H9 (cell line): ENCODE measurements around the gene ATP1A2. TPM values are rescaled to one million over a fixed set of nuclear protein-coding genes. Genes with fewer than 3 reads are reported as not detected.

Source experiments
- DNase-seq: peaks from one replicate; pipeline ENCODE4 v3.0.0-alpha.2; 2017
- H2AFZ ChIP-seq: one replicate; pipeline ENCODE4 v1.6.1; 2013; ENCODE audit warnings: mild to moderate bottlenecking, low read length, control low read depth, moderate library complexity
- H2AK5ac ChIP-seq: 2 replicates; pipeline ENCODE4 v1.6.1; 2013; ENCODE audit warnings: low read length, control low read depth, mixed read lengths; ENCODE audit not compliant: insufficient read length
- H2BK120ac ChIP-seq: one replicate; pipeline ENCODE4 v1.6.1; 2013; ENCODE audit warnings: low read depth, mild to moderate bottlenecking, low read length, control low read depth, inconsistent platforms; ENCODE audit not compliant: poor library complexity, severe bottlenecking
- H2BK12ac ChIP-seq: 2 replicates; pipeline ENCODE4 v1.6.1; 2013; ENCODE audit warnings: low read length, control low read depth, mixed read lengths, low read depth; ENCODE audit not compliant: insufficient read length
- H2BK15ac ChIP-seq: 2 replicates; pipeline ENCODE4 v1.6.1; 2013; ENCODE audit warnings: low read depth, low read length, control low read depth
- H2BK20ac ChIP-seq: one replicate; pipeline ENCODE4 v1.6.1; 2013; ENCODE audit warnings: low read depth, mild to moderate bottlenecking, low read length, control low read depth, inconsistent platforms; ENCODE audit not compliant: poor library complexity, severe bottlenecking
- H2BK5ac ChIP-seq: 2 replicates; pipeline ENCODE4 v1.6.1; 2013; ENCODE audit warnings: low read length, control low read depth, mixed read lengths; ENCODE audit not compliant: insufficient read length
- H3K14ac ChIP-seq: 2 replicates; pipeline ENCODE4 v1.6.1; 2013; ENCODE audit warnings: low read length, control low read depth; ENCODE audit not compliant: insufficient read depth
- H3K18ac ChIP-seq: 2 replicates; pipeline ENCODE4 v1.6.1; 2013; ENCODE audit warnings: low read depth, mild to moderate bottlenecking, mixed read lengths, low read length, control low read depth; ENCODE audit not compliant: insufficient read length
- H3K23ac ChIP-seq: 2 replicates; pipeline ENCODE4 v1.6.1; 2013; ENCODE audit warnings: low read length, control low read depth, mixed read lengths, low read depth; ENCODE audit not compliant: insufficient read length
- H3K23me2 ChIP-seq: 2 replicates; pipeline ENCODE4 v1.6.1; 2013; ENCODE audit warnings: low read depth, mild to moderate bottlenecking, mixed read lengths, low read length, control low read depth; ENCODE audit not compliant: insufficient read length, poor library complexity, severe bottlenecking
- H3K27ac ChIP-seq: 2 replicates; pipeline ENCODE4 v1.5.1; 2013; ENCODE audit warnings: low read length, control low read depth, mixed read lengths, low read depth; ENCODE audit not compliant: insufficient read length
- H3K27me3 ChIP-seq: 2 replicates; pipeline ENCODE4 v1.6.1; 2013; ENCODE audit warnings: low read length, control low read depth, inconsistent platforms; ENCODE audit not compliant: insufficient read depth
- H3K4ac ChIP-seq: 2 replicates; pipeline ENCODE4 v1.6.1; 2013; ENCODE audit warnings: low read depth, mild to moderate bottlenecking, control low read depth, inconsistent platforms, low read length, moderate library complexity
- H3K4me1 ChIP-seq: 2 replicates; pipeline ENCODE4 v1.6.1; 2013; ENCODE audit warnings: low read length, control low read depth, inconsistent platforms; ENCODE audit not compliant: insufficient read depth
- H3K4me2 ChIP-seq: 2 replicates; pipeline ENCODE4 v1.6.1; 2013; ENCODE audit warnings: low read length, control low read depth, mixed read lengths; ENCODE audit not compliant: insufficient read length, insufficient read depth
- H3K56ac ChIP-seq: 2 replicates; pipeline ENCODE4 v1.6.1; 2013; ENCODE audit warnings: low read depth, mild to moderate bottlenecking, mixed read lengths, low read length, control low read depth; ENCODE audit not compliant: insufficient read length
- H3K79me1 ChIP-seq: 2 replicates; pipeline ENCODE4 v1.6.1; 2013; ENCODE audit warnings: low read depth, mild to moderate bottlenecking, moderate library complexity, low read length, control low read depth, inconsistent platforms; ENCODE audit not compliant: insufficient read depth, poor library complexity, severe bottlenecking
- H3K79me2 ChIP-seq: 2 replicates; pipeline ENCODE4 v1.6.1; 2013; ENCODE audit warnings: low read length, control low read depth, inconsistent platforms; ENCODE audit not compliant: insufficient read depth
- H3K9ac ChIP-seq: 2 replicates; pipeline ENCODE4 v1.6.1; 2013; ENCODE audit warnings: low read length, control low read depth, mixed read lengths; ENCODE audit not compliant: insufficient read length; ENCODE audit errors: extremely low read depth
- H3K9me3 ChIP-seq: one replicate; pipeline ENCODE4 v1.6.1; 2013; ENCODE audit warnings: low read depth, low read length, inconsistent platforms; ENCODE audit not compliant: control insufficient read depth
- H3T11ph ChIP-seq: one replicate; pipeline ENCODE4 v1.6.1; 2013; ENCODE audit warnings: mild to moderate bottlenecking, low read length, control low read depth, inconsistent platforms
- H4K20me1 ChIP-seq: one replicate; pipeline ENCODE4 v1.6.1; 2013; ENCODE audit not compliant: control insufficient read depth, insufficient read length, insufficient read depth
- H4K5ac ChIP-seq: 2 replicates; pipeline ENCODE4 v1.6.1; 2013; ENCODE audit warnings: low read depth, mild to moderate bottlenecking, mixed read lengths, low read length, control low read depth; ENCODE audit not compliant: insufficient read length
- H4K8ac ChIP-seq: replicated peaks from 2 replicates; pipeline ENCODE4 v1.6.1; 2013; ENCODE audit warnings: low read length, control low read depth, mixed read lengths, low read depth; ENCODE audit not compliant: insufficient read length
- H4K91ac ChIP-seq: 2 replicates; pipeline ENCODE4 v1.6.1; 2013; ENCODE audit warnings: low read depth, mild to moderate bottlenecking, moderate library complexity, mixed read lengths, low read length, control low read depth; ENCODE audit not compliant: insufficient read length
- H3K27ac Mint-ChIP-seq, 3 experiments: 2 replicates in 2 of 3; 3 replicates in 1 of 3; pipeline ENCODE4 v1.8.0; 2020 to 2021; ENCODE audit warnings: mixed read lengths in 3 of 3, mild to moderate bottlenecking in 1 of 3, moderate library complexity in 1 of 3
- H3K27me3 Mint-ChIP-seq: 2 replicates; pipeline ENCODE4 v1.8.0; 2021; ENCODE audit warnings: low read depth, mild to moderate bottlenecking, moderate library complexity, mixed read lengths
- H3K36me3 Mint-ChIP-seq, 3 experiments: 2 replicates in 2 of 3; 3 replicates in 1 of 3; pipeline ENCODE4 v1.8.0; 2020 to 2021; ENCODE audit warnings: low read depth in 3 of 3, mixed read lengths in 3 of 3; ENCODE audit not compliant: insufficient read depth in 1 of 3
- H3K4me1 Mint-ChIP-seq, 2 experiments: 2 replicates each; pipeline ENCODE4 v1.8.0; 2020; ENCODE audit warnings: mixed read lengths in 2 of 2
- H3K4me3 Mint-ChIP-seq, 2 experiments: 2 replicates in 1 of 2; 3 replicates in 1 of 2; pipeline ENCODE4 v1.8.0; 2020 to 2021; ENCODE audit warnings: mild to moderate bottlenecking in 2 of 2, mixed read lengths in 2 of 2, moderate library complexity in 1 of 2
- H3K9me3 Mint-ChIP-seq, 2 experiments: 2 replicates in 1 of 2; 3 replicates in 1 of 2; pipeline ENCODE4 v1.8.0; 2020; ENCODE audit warnings: mild to moderate bottlenecking in 2 of 2, mixed read lengths in 2 of 2, moderate library complexity in 1 of 2
- CTCF ChIP-seq: fragments of 200-600 bp; sonication (generic); conservative IDR thresholded peaks from 3 replicates; pipeline ENCODE4 v1.8.0; 2021; ENCODE audit warnings: antibody characterized with exemption, mild to moderate bottlenecking
- WGBS: extraction: QIAGEN DNeasy Blood & Tissue Kit; methylation state at CpG from one replicate; pipeline ENCODE4 v1.1.7; 2013; ENCODE audit warnings: missing lambda C conversion rate, low lambda C conversion rate, mixed read lengths; ENCODE audit not compliant: insufficient read length; ENCODE audit errors: extremely low coverage; 5-methylcytosine and 5-hydroxymethylcytosine counted together
- total RNA-seq: library from RNA; stranded (reverse); gene quantifications from 2 replicates; pipeline ENCODE4 v1.2.1, GENCODE V29; 2021

ATP1A2 gene
- total RNA-seq, 1 experiment from 2014 or later: 3.0 TPM

- Mint-ChIP-seq H3K4me1 (peaks cover 47 to 59% of the 10 kb centered on the region in 2 experiments), H3K9me3 (no peaks in the 10 kb centered on the region; a peak in 1 of 5 replicates), H3K36me3 (no peaks in the 10 kb centered on the region; a peak in 1 of 7 replicates), H3K27me3 (peaks cover 5% of the 10 kb centered on the region), H3K4me3 (peak overlapping the region in 1 of 2 experiments; percentile 52; a peak in 2 of 5 replicates), H3K27ac (peak overlapping the region; percentile 71 to 94 (median 87))
- Histone ChIP-seq H3K4ac (peak overlapping the region; percentile 57; the same call in 1 of the 2 replicates), H4K20me1 (no peaks in the 10 kb centered on the region), H2BK120ac (peak overlapping the region; percentile 39), H3K9ac (no peak overlapping the region), H3K56ac (no peak overlapping the region), H2BK15ac (no peak overlapping the region), H3K4me2 (no peak overlapping the region), H3K23ac (no peak overlapping the region), H3K4me1 (peaks cover 8% of the 10 kb centered on the region; the same call in 1 of the 2 replicates), H3T11ph (no peak overlapping the region), H2AFZ (peak overlapping the region; percentile 1), H3K14ac (no peak overlapping the region), H4K8ac (no peak overlapping the region), H2BK12ac (no peak overlapping the region), H2AK5ac (no peak overlapping the region), H3K27ac (no peak overlapping the region), H3K18ac (peak overlapping the region; percentile 49), H3K9me3 (no peaks in the 10 kb centered on the region), H3K79me1 (no peaks in the 10 kb centered on the region), H4K91ac (no peak overlapping the region), H3K23me2 (no peaks in the 10 kb centered on the region), H3K79me2 (no peaks in the 10 kb centered on the region), H4K5ac (peak overlapping the region; percentile 10), H3K27me3 (no peaks in the 10 kb centered on the region), H2BK20ac (no peak overlapping the region), H2BK5ac (no peak overlapping the region)
- no CpG with 5 or more reads among the region's 6 CpGs for WGBS
- peak; percentile 75 for TF ChIP-seq CTCF
- DNase-seq: no peak
These were observed 6.5 kb upstream of the ATP1A2 start for GRCh38 chr1:160108888-160109662.
